WI38 (cell line): ENCODE data around the gene RBKS.

Source experiments
- H3K4me3 ChIP-seq: 2 replicates; pipeline ENCODE4 v1.5.1; 2011; ENCODE audit warnings: low read depth, mild to moderate bottlenecking, control low read depth, low read length
- CTCF ChIP-seq: IDR thresholded peaks from 2 replicates; pipeline ENCODE4 v1.5.1; 2012; ENCODE audit warnings: low read depth, mild to moderate bottlenecking, control low read depth, low read length

The RBKS gene

GRCh38 chr2:27734305-27734704 is 155.9 kb downstream of the RBKS start:
- no peak overlapping the region for H3K4me3 ChIP-seq

More at GRCh38 chr2:27734305-27734704, 155.9 kb downstream of the RBKS start:
- no peak for TF ChIP-seq CTCF
